ENCODE data around the gene MOG.

DNA sequence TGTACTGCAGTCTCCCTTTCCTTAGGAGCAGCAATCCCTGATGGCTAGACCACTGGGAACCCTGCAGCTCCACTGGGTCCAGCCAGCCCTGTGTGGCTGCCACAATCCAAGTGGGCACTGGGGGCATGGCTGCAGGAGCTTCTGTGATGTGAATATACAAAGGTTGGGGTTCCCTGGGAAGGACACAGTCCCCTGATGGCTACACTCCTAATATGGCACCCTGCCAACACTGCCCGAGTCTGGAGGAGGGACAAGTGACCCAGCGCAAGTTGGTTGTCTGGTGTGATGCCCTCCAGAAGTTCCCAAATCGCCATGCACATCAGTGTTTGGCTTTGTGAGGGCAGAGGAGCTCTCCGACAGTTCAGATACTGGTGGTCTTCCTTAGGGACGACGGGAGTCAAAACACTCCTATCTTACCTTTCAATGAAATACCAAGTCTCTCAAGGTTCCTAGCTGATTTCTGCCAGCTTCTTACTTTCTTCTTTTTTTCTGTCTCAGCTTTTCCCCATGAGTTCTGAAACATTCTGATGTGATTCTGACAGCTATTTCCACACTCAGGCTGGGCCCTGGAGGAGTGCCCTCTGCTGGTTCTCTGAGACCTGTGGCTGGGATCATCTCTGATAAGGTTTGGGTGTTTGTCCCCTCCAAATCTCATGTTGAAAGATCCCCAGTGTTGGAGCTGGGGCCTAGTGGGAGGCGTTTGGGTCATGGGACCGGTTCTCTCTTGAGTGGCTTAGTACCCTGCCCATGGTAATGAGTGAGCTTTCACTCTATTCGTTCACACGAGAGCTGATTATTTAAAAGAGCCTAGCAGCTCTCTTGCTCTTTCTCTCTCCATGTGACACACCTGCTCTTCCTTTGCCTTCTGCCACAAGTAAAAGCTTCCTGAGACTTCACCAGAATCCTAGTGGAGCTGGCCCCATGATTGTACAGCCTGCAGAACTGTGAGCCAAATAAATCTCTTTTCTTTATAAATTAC, 39.5 kb downstream of the MOG start:
- TF ChIP-seq, protein P1, sequence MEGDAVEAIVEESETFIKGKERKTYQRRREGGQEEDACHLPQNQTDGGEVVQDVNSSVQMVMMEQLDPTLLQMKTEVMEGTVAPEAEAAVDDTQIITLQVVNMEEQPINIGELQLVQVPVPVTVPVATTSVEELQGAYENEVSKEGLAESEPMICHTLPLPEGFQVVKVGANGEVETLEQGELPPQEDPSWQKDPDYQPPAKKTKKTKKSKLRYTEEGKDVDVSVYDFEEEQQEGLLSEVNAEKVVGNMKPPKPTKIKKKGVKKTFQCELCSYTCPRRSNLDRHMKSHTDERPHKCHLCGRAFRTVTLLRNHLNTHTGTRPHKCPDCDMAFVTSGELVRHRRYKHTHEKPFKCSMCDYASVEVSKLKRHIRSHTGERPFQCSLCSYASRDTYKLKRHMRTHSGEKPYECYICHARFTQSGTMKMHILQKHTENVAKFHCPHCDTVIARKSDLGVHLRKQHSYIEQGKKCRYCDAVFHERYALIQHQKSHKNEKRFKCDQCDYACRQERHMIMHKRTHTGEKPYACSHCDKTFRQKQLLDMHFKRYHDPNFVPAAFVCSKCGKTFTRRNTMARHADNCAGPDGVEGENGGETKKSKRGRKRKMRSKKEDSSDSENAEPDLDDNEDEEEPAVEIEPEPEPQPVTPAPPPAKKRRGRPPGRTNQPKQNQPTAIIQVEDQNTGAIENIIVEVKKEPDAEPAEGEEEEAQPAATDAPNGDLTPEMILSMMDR (conservative IDR thresholded peaks at IDR 0.05), result peak; percentile 63
- no peak for TF ChIP-seq EZH2 (IDR thresholded peaks at IDR 0.05; ENCODE audit: low read depth)
